ENCODE data around the gene POLR2F. TPM values are rescaled to one million over a fixed set of nuclear protein-coding genes. Genes with fewer than 3 reads are reported as not detected.

Gene POLR2F
- total and polyA plus RNA-seq, 4 donors = 21.4 to 152 (median 56.3) TPM

- Histone ChIP-seq H3K9me3 (ENCODE audit: control insufficient read depth in 4 of 4, low read length in 3 of 4) (no peaks in the 10 kb centered on the region), H3K9ac (ENCODE audit: low read depth in 1 of 2, low read length in 2 of 2) (no peak overlapping the region), H3K27ac (ENCODE audit: low read depth in 1 of 2, low read length in 2 of 2) (peak overlapping the region; percentile 50 to 73), H3K4me3 (ENCODE audit: low read depth in 1 of 3, low read length in 3 of 3) (no peak overlapping the region), H3K27me3 (ENCODE audit: control insufficient read depth in 4 of 4, insufficient read depth in 4 of 4, low read length in 3 of 4) (no peaks in the 10 kb centered on the region), H3K4me1 (ENCODE audit: control insufficient read depth in 4 of 4, insufficient read depth in 4 of 4, low read length in 3 of 4) (peaks cover 0 to 20% (median 6%) of the 10 kb centered on the region in 4 donors), H3K36me3 (ENCODE audit: control insufficient read depth in 4 of 4, insufficient read depth in 3 of 4, low read depth in 1 of 4, low read length in 3 of 4) (no peaks in the 10 kb centered on the region)
- no peak for DNase-seq (ENCODE audit: low spot score)
- 75% methylated on average over 10 of the region's 10 CpGs for WGBS
- TF ChIP-seq, protein P1, sequence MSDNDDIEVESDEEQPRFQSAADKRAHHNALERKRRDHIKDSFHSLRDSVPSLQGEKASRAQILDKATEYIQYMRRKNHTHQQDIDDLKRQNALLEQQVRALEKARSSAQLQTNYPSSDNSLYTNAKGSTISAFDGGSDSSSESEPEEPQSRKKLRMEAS (IDR thresholded peaks at IDR 0.05) = no peak
- TF ChIP-seq SP1 (IDR thresholded peaks at IDR 0.05) (peak; percentile 30), HNF4A (conservative IDR thresholded peaks at IDR 0.05) (peak; percentile 65), RXRA (IDR thresholded peaks at IDR 0.05) (peak in 1 of 2 donors; percentile 26), YY1 (IDR thresholded peaks at IDR 0.05) (peak; percentile 84), TAF1 (conservative IDR thresholded peaks at IDR 0.05) (no peak)
Measured at GRCh38 chr22:37904572-37905533, 48.6 kb upstream of the POLR2F start.

GRCh38 chr22:37905534-37906363 is 47.8 kb upstream of the POLR2F start, which contains the start of gene MICALL1:
MICALL1 (plus strand) TSS chr22:37906297; CDS start chr22:37906423, 126 bp downstream.
- peak within 1 kb of the TSS; percentile 44 to 89 (median 57) for H3K4me3 ChIP-seq (ENCODE audit: low read depth in 1 of 3, low read length in 3 of 3)
- DNase-seq (ENCODE audit: low spot score) = peak; percentile 65
- WGBS = 9% methylated on average over 90 of the region's 90 CpGs
- no peak for TF ChIP-seq TAF1 (conservative IDR thresholded peaks at IDR 0.05)
- TF ChIP-seq, protein P2, sequence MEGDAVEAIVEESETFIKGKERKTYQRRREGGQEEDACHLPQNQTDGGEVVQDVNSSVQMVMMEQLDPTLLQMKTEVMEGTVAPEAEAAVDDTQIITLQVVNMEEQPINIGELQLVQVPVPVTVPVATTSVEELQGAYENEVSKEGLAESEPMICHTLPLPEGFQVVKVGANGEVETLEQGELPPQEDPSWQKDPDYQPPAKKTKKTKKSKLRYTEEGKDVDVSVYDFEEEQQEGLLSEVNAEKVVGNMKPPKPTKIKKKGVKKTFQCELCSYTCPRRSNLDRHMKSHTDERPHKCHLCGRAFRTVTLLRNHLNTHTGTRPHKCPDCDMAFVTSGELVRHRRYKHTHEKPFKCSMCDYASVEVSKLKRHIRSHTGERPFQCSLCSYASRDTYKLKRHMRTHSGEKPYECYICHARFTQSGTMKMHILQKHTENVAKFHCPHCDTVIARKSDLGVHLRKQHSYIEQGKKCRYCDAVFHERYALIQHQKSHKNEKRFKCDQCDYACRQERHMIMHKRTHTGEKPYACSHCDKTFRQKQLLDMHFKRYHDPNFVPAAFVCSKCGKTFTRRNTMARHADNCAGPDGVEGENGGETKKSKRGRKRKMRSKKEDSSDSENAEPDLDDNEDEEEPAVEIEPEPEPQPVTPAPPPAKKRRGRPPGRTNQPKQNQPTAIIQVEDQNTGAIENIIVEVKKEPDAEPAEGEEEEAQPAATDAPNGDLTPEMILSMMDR (IDR thresholded peaks at IDR 0.05; ENCODE audit: low read depth, low read length, missing input control) = peak; percentile 38
- H3K36me3 ChIP-seq (ENCODE audit: control insufficient read depth in 4 of 4, insufficient read depth in 3 of 4, low read depth in 1 of 4, low read length in 3 of 4) = no peaks in the 10 kb centered on the region
- no peaks in the 10 kb centered on the region for H3K27me3 ChIP-seq (ENCODE audit: control insufficient read depth in 4 of 4, insufficient read depth in 4 of 4, low read length in 3 of 4)
- H3K27ac ChIP-seq (ENCODE audit: low read depth in 1 of 2, low read length in 2 of 2) = peak within 1 kb of the TSS; percentile 50 to 73
- H3K9ac ChIP-seq (ENCODE audit: low read depth in 1 of 2, low read length in 2 of 2) = peak within 1 kb of the TSS in 1 of 2 donors; percentile 69
- H3K9me3 ChIP-seq (ENCODE audit: control insufficient read depth in 4 of 4, low read length in 3 of 4) = no peaks in the 10 kb centered on the region
- peaks cover 0 to 20% (median 6%) of the 10 kb centered on the region in 4 donors for H3K4me1 ChIP-seq (ENCODE audit: control insufficient read depth in 4 of 4, insufficient read depth in 4 of 4, low read length in 3 of 4)

DNA sequence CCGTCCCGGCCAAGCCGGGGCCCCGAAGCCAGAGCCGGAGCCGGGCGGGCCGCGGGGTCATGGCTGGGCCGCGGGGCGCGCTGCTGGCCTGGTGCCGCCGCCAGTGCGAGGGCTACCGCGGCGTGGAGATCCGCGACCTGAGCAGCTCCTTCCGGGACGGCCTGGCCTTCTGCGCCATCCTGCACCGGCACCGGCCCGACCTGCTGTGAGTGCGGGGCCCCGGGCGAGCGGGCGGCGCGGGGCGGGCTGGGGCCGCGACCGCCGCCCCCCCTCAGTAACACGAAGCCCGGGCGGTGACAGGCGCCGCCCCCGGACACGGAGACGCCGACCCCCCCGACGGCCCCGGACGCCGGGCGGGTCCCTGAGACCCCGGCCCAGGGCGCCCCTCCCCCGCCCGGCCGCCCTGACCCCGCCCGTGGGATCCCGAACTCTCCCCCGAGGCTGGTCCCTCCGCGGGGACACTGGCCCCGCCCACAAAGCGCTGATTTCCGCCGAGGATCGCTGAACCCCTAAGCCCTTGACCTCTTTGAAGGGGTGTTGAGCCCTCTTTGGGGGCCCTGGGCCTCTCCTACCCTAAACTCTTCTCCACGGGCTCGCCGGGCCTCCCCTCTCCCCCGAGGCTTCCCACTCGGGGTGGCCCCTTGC is 47.0 kb upstream of the POLR2F start:
- H3K9ac ChIP-seq (ENCODE audit: low read depth in 1 of 2, low read length in 2 of 2) = no peak overlapping the region
- DNase-seq (ENCODE audit: low spot score) = no peak
- WGBS = 2% methylated on average over 75 of the region's 75 CpGs
- TF ChIP-seq, protein P3, sequence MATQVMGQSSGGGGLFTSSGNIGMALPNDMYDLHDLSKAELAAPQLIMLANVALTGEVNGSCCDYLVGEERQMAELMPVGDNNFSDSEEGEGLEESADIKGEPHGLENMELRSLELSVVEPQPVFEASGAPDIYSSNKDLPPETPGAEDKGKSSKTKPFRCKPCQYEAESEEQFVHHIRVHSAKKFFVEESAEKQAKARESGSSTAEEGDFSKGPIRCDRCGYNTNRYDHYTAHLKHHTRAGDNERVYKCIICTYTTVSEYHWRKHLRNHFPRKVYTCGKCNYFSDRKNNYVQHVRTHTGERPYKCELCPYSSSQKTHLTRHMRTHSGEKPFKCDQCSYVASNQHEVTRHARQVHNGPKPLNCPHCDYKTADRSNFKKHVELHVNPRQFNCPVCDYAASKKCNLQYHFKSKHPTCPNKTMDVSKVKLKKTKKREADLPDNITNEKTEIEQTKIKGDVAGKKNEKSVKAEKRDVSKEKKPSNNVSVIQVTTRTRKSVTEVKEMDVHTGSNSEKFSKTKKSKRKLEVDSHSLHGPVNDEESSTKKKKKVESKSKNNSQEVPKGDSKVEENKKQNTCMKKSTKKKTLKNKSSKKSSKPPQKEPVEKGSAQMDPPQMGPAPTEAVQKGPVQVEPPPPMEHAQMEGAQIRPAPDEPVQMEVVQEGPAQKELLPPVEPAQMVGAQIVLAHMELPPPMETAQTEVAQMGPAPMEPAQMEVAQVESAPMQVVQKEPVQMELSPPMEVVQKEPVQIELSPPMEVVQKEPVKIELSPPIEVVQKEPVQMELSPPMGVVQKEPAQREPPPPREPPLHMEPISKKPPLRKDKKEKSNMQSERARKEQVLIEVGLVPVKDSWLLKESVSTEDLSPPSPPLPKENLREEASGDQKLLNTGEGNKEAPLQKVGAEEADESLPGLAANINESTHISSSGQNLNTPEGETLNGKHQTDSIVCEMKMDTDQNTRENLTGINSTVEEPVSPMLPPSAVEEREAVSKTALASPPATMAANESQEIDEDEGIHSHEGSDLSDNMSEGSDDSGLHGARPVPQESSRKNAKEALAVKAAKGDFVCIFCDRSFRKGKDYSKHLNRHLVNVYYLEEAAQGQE (IDR thresholded peaks at IDR 0.05) = no peak
- TF ChIP-seq, protein P4, sequence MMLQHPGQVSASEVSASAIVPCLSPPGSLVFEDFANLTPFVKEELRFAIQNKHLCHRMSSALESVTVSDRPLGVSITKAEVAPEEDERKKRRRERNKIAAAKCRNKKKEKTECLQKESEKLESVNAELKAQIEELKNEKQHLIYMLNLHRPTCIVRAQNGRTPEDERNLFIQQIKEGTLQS (IDR thresholded peaks at IDR 0.05) = no peak
- TF ChIP-seq, protein P1 (IDR thresholded peaks at IDR 0.05) = no peak
- TF ChIP-seq JUND (IDR thresholded peaks at IDR 0.05) (no peak), HNF4A (conservative IDR thresholded peaks at IDR 0.05) (no peak), HNF4G (IDR thresholded peaks at IDR 0.05) (no peak), RAD21 (IDR thresholded peaks at IDR 0.05) (no peak)
- TF ChIP-seq, protein P2 (IDR thresholded peaks at IDR 0.05; ENCODE audit: low read depth, low read length, missing input control) = no peak

More for the DNA sequence above, 47.0 kb upstream of the POLR2F start:
- Histone ChIP-seq H3K27ac (ENCODE audit: low read depth in 1 of 2, low read length in 2 of 2) (peak overlapping the region; percentile 2 to 38), H3K9me3 (ENCODE audit: control insufficient read depth in 4 of 4, low read length in 3 of 4) (no peaks in the 10 kb centered on the region), H3K36me3 (ENCODE audit: control insufficient read depth in 4 of 4, insufficient read depth in 3 of 4, low read depth in 1 of 4, low read length in 3 of 4) (no peaks in the 10 kb centered on the region), H3K27me3 (ENCODE audit: control insufficient read depth in 4 of 4, insufficient read depth in 4 of 4, low read length in 3 of 4) (no peaks in the 10 kb centered on the region), H3K4me3 (ENCODE audit: low read depth in 1 of 3, low read length in 3 of 3) (peak overlapping the region; percentile 44 to 89 (median 57)), H3K4me1 (ENCODE audit: control insufficient read depth in 4 of 4, insufficient read depth in 4 of 4, low read length in 3 of 4) (peaks cover 0 to 20% (median 6%) of the 10 kb centered on the region in 4 donors)
